Fibroblast of mammary gland (primary cell): ENCODE data around the gene LRP1B.
A peak's percentile ranks its signal among the peaks of the same experiment; 100 is the strongest.
"Not testable (repeated sequence)": the region's sequence is repeated elsewhere in the genome, so short reads cannot be mapped to it uniquely, and the experiment has no call there.

ENCODE experiments used
- DNase-seq: peaks from one replicate; pipeline ENCODE4 v3.0.0-alpha.2; 2010; ENCODE audit warnings: low read depth
- H3K4me3 ChIP-seq: 2 replicates; pipeline ENCODE4 v1.5.1; 2011; ENCODE audit warnings: low read depth, mild to moderate bottlenecking, low read length, moderate library complexity; ENCODE audit not compliant: control insufficient read depth
- TF ChIP-seq, protein P1 (sequence below): conservative IDR thresholded peaks from 2 replicates; pipeline ENCODE4 v1.5.1; 2011; ENCODE audit warnings: low read depth, low read length, inconsistent platforms; ENCODE audit not compliant: control insufficient read depth, insufficient read depth

LRP1B gene

DNA sequence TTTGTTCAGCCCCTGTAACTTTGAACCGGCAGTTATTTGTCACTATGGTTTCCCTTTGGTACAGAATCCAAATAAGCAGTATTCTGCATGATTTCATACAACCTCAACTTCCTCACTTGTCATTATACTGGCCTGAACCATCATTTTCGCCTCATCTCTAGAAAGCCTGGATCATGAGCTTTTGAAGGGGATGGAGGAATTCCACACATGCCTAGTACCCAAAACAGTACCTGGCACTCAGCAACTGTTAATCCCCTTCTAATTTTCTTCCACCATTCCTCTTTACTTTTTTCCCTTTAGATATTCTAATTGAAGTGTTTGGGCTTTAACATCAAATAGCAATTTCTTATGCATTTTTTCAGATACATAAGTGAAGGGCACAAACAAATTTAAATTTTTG, 1776.3 kb downstream of the LRP1B start:
- TF ChIP-seq, protein P1, sequence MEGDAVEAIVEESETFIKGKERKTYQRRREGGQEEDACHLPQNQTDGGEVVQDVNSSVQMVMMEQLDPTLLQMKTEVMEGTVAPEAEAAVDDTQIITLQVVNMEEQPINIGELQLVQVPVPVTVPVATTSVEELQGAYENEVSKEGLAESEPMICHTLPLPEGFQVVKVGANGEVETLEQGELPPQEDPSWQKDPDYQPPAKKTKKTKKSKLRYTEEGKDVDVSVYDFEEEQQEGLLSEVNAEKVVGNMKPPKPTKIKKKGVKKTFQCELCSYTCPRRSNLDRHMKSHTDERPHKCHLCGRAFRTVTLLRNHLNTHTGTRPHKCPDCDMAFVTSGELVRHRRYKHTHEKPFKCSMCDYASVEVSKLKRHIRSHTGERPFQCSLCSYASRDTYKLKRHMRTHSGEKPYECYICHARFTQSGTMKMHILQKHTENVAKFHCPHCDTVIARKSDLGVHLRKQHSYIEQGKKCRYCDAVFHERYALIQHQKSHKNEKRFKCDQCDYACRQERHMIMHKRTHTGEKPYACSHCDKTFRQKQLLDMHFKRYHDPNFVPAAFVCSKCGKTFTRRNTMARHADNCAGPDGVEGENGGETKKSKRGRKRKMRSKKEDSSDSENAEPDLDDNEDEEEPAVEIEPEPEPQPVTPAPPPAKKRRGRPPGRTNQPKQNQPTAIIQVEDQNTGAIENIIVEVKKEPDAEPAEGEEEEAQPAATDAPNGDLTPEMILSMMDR: no peak
- no peak for DNase-seq
- H3K4me3 ChIP-seq: no peak overlapping the region

DNA sequence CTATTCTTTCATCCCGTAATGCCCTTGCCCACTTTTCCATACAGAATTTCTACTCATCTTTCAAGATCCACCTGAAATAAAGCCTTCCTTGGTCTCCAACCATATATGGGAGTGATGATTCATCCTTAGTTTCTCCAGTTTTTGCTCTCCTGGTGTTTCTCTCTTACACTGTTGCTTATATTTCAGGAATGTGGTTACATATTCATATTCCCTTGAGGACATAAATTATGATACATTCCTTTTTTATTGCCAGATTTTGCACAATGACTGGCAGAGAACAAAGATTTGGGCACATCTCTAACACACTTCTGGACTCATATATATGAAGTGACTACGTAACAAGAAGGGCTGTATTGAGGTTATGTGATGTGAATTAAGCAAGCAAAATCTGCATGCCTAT, 1777.3 kb downstream of the LRP1B start:
- H3K4me3 ChIP-seq: no peak overlapping the region
- peak; percentile 55 for DNase-seq
- TF ChIP-seq, protein P1: no peak

DNA sequence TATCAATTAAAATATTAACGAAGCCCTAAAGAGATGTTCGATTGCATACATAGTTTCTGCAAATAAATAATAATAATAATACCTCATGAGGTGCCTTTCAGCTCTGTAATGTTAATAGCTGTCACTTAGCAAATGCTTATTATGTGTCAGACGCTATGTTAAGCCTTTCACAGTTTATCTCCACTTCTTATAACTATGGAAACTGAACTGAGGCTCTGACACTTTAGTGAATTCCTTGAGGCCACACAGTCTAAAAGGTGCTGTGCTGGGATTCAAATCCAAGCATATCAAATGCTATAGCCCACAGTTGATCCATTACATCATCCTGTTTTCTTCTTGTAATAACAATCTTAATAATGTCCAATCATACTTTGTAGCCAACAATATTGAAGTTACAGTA, 1779.1 kb downstream of the LRP1B start:
- no peak for DNase-seq
- H3K4me3 ChIP-seq: no peak overlapping the region
- TF ChIP-seq, protein P1: no peak

DNA sequence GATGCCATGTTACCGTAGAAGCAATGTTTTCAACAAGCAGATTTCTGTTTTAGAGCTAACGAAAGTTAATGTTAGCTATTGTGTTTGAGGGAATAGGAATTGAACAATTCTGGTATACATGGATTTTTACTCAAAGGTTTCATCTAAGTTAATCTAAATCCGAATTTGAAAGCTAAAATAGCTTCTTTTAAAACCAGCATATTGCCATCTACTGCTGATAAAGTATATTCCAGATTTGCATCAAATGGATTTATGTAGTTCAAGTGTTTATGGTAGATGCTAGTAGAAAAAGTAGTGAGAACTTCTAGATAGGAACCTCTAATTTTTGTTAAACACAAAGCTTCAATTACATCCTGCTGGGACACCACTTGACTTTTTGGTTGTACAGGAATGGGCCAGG, 1781.1 kb downstream of the LRP1B start:
- H3K4me3 ChIP-seq: no peak overlapping the region
- TF ChIP-seq, protein P1: peak; percentile 18
- DNase-seq: no peak

DNA sequence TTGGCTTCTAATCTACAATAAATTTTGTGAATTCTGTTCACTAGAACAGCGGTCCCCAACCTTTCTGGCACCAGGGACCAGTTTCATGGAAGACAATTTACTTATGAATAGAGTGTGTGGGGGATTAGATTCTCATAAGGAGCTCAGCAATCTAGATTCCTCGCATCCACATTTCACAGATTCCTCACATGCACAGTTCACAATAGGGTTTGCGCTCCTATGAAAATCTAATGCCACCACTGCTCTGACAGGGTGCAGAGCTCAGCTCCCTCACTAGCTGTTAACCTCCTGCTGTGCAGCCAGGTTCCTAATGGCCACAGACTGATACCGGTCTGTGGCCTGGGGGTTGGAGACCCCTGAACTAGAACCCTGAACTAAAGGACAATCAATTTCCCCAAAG, 1782.0 kb downstream of the LRP1B start:
- DNase-seq: no peak
- TF ChIP-seq, protein P1: no peak
- H3K4me3 ChIP-seq: no peak overlapping the region

DNA sequence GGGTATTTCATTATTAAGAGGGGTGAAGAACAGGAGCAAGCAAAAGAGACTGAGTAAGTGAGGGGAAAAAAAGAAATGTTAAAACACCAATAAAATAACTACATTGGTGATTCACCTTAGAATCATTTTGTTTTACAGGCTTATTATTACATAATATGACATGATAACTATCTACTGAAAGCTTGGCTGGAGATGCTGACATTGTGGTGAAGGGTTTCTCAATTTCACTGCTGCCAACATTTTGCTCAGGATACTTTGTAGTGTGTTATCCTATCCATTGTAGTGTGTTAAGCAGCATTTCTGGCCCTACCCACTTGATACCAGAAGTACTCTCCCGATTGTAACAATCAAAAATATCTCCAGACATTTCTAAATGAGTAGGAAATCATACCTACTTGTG, 1786.0 kb downstream of the LRP1B start:
- DNase-seq: peak; percentile 46
- TF ChIP-seq, protein P1: no peak
- no peak overlapping the region for H3K4me3 ChIP-seq

DNA sequence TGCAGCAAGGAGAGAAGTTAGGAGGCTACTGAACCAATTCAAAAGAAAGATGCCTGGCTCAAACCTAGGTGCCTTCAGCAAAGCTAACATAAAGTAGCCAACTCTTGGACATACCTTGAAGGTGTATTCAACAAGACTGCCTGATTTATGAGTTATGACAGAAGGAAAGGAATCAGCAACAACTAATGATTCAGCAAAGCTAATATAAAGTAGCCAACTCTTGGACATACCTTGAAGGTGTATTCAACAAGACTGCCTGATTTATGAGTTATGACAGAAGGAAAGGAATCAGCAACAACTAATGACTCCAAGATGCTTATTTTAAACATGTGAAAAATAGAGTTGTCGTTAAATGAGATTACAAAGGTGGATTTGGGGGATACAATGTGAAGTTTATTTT, 1786.5 kb downstream of the LRP1B start:
- not testable (repeated sequence) for DNase-seq

More for the DNA sequence above, 1786.5 kb downstream of the LRP1B start:
- not testable (repeated sequence) for H3K4me3 ChIP-seq
